HG02759 (cell line): Measurements from ENCODE around the gene TGM6.
A peak's percentile ranks its signal among the peaks of the same experiment; 100 is the strongest.

Source experiments
- ATAC-seq: cut with Tn5 transposase; IDR thresholded peaks from one replicate; pipeline ENCODE4 v1.9.1; 2021; ENCODE audit warnings: mild to moderate bottlenecking, moderate library complexity; ENCODE audit not compliant: unreplicated experiment

The TGM6 gene

DNA sequence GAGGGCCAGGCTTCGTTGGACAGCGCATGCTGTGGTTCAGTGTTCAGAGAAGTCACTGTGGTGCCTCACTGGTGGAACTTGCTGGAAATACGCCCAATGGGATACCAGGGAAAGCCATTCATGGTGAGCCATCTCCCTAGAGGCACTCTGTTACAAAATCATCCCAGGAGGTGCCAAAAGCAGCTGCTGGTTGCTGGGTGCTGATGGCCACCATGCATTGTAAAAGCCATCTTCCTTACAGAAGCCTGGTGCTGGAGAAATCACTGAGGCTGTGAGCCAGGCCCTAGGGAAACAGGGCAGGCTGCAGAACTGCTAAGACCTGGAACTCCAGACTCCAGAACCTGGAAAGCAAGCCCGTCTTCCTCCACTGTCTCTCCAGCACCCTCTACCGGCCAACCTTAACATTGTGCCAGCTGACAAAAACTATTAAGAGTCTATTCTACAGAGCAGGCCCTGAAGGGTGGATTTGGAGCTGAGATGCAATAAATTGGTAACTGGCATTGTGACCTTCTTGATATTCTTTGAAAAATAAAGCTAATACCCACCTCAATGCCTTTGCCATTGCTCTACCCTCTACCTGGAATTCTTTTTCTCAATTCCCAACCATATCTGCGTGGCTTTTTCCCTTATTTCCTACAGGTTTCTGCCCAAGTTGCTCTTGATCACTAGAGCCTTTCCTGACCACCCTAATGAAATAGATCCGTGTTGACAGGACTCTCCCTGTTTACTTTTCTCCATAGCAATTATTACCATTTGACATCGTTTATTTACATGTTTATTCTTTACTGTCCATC, 71.4 kb downstream of the TGM6 start:
- no peak for ATAC-seq

DNA sequence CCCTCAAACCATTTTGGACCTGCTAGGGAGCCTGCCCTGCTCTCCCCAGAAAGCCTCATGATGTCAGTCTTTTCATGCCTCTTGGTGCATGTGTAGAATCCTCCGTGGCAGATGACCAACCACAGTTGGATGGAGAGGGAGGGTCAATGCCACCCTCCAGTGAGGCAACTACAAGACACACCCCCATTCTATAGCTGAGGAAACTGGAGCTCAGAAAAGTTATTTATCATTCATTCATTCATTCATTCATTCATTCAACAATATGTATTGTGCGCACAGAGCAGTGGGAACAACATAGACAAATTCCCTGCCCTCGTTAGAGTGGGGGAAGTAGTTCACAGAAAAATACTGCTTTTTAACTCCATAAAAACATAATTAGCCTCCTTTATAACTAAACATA, 73.1 kb downstream of the TGM6 start:
- no peak for ATAC-seq

DNA sequence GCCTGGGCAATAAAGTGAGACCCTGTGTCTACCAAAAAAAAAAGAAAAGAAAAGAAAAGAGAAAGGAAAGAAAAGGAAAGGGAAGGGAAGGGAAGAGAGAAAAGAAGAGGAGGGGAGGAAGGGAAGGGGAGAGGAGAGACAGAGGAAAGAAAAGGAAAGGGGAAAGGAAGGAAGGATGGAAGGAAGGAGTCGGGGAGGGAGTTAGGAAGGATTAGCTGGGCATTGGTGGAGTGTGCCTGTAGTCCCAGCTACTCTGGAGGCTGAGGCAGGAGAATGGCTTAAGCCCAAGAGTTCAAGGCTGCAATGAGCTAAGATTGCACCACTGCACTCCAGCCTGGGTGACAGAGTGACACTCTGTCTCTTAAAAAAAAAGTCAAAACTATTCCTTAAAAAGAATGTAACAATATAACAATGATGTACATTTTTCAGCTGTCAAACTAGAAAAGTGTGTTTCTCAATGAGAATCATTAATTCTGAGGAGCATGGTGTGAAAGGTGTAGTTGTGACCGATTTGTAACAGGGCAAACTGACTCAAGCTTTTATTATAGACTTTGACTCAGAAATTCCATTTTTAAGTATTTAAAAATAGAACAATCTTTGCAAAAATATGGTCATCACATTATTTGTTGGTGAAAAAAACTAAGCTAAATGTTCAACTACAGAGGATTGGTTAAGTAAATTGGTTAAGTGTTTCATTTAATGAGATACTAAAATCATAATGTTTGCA, 75.2 kb downstream of the TGM6 start:
- no peak for ATAC-seq

DNA sequence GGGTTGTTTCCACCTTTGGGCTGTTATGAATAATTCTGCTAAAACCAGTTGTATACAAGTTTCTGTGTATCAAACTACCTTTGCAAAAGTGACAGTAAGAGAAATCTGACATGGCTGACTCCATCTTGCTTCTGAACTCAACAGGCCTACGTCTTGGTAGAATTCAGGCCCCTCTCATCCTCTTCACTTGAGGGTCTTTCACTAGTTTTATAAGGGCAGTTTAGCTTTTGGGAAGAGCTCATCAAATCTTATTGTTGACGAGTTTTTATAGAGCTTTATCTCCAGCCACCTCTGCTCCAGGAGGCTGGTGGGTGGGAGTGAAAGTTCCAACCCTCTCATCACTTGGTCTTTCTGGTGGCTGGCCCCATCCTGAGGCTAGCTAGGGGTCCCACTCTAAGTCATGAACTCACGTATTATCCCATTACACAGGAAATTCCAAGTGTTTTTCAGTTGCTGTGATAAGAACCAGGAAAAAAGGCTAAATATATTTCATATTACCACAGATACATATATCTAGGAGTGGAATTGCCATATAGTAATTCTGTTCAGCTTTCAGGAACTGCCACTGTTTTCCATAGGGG, 78.3 kb downstream of the TGM6 start:
- no peak for ATAC-seq

DNA sequence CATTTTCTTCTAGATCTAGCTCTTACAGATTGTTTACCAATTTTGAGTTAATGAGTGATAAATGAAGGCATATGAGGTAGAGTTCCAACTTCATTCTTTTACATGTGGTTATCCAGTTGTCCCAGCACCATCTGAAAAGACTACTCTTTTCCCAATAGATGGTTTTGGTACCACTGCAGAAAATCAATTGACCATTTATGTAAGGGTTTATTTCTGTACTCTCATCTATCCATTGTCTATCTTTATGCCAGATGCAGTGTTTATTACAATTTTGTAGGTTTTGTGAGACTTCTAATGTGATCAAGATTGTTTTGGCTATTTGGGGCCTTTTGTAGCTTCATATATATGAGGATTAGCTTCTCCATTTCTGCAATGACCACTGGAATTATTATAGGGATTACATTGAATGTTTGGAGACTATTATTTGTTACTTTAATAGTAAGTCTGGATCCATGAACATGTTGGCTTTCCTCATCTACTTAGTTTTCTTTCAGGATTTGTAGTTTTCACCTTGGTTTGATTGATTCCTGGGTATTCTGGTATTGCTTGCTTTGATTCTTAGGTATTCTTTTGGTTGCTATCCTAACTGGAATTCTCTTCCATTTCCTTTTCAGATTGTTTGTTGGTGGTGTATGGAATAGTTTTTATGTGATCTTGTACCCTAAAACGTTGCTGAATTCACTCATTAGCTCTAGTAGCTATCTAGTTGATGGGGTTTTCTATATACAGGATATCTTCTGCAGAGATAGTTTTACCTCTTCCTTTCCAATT, 79.5 kb downstream of the TGM6 start:
- no peak for ATAC-seq

DNA sequence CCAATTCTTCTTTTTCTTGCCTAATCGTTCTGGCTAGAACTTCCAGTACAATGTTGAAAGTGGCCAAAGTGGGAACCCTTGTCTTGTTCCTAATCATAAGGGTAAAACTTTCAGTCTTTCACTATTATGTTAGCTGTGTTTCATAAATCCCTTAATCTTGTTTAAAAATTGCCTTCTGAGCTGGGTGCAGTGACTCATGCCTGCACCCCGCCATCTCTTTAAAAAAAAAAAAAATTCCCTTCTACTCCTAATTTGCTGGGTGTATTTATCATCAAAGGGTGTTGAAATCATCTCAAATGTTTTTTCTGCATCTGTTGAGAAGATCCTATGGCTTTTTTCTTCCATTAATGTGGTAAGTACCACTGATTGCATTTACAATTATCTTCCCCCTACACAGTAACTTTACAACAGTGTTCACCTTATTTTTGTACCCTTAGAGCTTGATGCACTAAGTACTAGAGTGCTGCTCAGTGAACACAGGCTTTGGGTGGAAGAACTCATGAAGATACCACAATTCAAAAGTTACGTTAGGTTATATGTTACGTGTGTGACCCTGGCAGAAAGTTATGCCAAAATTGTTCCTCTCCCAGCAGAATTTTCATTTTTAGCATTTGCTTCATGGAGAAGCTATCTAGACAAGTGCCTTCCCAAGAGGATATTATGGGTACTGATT, 80.2 kb downstream of the TGM6 start:
- no peak for ATAC-seq

DNA sequence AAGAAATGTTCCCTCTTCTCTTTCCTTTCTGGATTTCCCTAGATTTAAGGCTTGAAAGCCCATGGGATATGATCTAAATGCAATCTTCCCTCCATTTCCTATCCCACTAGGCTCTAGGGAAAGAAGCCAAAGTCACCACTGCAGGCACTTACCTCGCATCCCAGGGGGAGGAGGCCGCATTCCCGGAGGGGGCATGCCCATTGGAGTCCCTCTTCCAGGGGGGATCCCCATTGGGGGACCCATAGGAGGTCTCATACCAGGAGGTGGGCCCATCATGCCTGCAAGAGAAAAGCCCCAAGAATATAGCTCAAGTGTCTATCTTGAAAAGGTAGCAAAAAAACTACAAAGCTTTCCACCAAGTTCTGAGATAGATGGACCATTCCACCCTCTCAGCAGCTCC, 81.8 kb downstream of the TGM6 start:
- no peak for ATAC-seq

DNA sequence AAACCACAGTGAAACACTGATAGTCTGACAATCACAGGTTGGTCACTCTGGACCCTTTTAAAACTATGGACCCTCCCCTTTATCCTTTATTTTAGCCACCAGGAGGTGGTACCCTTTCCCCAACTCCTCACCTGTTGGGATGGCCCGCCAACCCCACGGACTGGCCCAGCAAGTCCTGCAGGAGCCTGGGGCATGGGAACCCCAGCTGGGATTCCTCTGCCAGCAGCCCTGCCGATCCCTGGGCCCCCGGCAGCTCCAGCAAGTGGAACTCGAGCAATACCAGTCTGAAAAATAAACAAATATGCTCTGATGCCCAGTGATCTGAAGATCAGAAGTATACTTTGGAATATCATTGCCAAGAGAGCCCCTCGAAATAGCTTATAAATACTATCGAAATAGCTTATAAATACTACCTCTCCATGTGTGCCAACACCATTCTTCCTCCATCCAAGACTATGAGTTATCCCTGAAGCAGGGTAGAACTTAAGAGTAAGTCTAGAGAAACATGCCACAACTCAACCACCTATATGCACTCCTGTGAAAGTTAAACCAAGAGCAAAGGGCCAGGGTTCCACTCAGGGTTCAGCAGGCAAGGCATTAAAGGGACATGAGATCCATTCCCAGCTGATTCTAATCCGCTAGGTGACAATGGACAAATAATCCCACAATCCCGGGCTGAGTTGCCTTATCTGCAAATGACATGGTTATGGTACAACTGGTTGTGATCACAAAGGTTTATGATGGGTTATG, 83.1 kb downstream of the TGM6 start:
- ATAC-seq = no peak

DNA sequence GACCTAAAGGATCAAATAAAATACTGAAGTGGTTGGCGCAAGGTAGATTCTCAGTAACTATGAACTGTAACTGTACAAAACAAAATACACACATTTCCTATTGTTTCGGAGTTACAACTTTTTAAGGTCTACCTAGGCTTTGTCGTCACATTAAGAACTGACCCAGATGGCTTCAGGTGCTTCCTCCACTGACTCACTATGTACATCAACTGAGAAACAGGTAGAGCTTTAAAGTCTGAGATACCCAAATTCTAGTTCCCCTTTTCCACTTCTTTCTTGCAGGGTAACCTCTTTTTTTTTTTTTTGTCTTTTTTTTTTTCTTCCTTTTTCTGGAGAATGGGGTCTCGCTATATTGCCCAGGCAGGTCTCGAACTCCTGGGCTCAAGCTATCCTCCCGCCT, 84.4 kb downstream of the TGM6 start:
- ATAC-seq = no peak

DNA sequence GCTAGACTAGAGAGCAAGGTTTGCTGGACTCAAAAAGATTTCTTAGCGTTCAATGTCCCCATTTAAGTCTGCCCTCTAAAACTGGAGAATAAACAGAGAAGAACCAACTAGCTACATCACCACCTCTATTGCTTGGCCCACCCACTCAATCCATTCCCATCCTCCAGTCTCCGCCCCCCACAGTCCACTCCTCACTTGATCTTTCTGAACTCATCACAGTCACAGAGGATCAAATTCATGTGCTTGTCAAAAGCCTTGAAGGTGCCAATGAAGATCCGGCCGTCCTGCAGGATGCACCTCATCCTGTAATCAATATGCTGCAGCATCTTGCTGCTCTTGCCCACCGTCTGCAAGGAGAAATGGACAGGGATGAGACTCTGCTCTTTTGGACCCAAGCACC, 86.7 kb downstream of the TGM6 start:
- no peak for ATAC-seq

DNA sequence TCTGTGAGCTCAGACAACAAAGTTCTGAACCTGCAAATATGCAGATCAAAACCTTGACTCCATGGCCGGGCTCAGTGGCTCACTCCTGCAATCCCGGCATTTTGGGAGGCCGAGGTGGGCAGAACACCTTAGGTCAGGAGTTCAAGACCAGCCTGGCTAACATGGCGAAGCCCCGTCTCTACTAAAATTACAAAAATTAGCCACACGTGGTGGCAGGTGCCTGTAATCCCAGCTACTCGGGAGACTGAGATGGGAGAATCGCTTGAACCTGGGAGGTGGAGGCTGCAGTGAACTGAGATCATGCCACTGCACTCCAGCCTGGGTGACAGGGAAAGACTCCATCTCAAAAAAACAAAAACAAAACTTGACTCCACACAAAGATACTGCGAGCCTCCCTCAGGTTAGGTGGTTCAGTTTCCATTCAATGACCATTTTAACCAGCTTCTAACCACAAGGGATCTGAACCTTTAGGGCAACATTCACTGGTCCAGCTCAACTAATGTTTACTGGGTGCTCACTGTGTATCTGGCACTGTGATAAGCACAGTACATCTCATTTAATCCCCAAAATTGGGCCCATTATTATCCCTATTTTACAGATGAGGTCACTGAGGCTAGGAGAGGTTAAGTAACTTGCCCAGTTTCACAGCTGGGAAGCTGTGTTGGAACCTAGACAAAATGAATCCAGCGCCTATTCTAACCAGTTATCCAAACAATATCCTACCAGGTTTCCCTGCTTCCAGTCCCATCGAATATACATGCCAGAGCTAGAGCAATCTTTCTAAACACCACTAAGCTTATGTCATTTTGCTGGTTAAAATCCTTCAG, 88.1 kb downstream of the TGM6 start:
- ATAC-seq = no peak

DNA sequence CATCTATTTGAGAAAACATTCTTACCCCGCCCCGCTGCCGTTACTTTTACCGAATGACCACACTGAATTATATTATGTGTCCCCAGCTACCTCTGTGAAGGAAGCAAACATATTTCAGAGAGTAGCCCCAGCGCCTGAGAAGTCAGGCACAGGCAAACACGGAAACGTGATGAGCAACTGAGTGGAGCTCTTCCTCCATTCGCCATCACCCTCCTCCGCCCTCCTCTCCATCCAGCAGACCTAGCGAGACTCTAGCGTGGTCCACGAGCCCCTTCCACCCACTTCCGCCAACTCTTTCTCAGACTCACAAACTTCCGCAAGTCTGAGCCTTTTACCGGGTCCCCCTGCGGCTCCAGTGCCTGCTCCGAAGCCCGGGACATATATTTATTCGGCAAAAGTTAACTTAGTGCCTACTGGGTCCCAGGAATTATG, 89.3 kb downstream of the TGM6 start:
- ATAC-seq = peak; percentile 25

DNA sequence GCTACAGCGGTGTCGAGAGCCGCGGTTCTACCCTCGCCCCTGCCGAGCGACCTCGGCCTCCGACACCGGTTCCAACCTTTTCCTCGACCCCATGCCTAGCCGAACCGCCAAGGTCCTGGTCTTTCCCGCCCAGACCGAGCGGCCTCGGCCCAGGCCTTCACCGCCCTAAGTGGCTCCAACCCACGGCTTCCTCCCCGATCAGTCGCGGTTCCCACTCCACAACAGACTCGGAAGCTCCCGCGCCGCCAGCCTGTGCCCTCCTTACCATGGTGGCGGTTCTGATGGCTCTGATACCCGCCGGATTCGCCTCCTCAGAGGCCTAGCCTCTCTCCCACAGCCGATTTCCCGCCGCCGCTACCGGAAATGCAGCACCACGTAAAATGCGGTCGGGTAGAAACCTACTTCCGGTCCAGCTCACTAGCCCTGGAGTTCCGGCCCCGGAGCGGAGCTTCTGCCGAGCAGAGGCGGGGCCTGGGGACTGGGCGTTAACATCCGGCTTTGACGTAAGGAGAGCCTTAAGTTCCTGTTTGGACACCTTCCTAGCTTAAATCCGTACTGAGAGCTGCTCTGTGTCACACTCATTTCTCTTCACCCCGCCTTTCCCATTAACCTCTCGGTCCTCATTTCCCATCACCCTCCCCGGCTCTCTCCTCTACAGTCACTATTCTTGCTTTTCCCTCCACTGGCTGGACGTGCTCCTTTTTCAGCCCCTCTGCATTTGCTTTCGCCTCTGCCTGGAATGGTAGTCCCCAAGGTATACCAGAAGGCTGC, 89.9 kb downstream of the TGM6 start, which contains the start of gene SNRPB:
SNRPB (minus strand) TSS at position 367 of the 771 bp plus-strand sequence; CDS start at position 268, 99 bp downstream.
- ATAC-seq = peak; percentile 97

DNA sequence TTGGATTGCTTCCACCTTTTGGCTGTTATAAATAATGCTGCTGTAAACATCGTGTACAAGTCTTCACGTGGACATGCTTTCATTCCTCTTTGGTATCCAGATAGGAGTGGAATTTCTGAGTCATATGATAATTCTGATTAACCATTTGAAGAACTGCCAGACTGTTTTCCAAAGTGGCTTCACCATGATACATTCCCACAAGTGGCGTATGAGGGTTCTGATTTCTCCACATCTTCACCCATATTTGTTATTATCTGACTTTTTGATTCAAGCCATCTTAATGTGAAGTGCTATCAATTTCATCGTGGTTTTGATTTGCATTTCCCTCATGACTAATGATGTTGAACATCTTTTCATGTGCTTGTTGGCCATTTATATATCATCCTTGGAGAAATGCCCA, 92.8 kb downstream of the TGM6 start:
- ATAC-seq = no peak

DNA sequence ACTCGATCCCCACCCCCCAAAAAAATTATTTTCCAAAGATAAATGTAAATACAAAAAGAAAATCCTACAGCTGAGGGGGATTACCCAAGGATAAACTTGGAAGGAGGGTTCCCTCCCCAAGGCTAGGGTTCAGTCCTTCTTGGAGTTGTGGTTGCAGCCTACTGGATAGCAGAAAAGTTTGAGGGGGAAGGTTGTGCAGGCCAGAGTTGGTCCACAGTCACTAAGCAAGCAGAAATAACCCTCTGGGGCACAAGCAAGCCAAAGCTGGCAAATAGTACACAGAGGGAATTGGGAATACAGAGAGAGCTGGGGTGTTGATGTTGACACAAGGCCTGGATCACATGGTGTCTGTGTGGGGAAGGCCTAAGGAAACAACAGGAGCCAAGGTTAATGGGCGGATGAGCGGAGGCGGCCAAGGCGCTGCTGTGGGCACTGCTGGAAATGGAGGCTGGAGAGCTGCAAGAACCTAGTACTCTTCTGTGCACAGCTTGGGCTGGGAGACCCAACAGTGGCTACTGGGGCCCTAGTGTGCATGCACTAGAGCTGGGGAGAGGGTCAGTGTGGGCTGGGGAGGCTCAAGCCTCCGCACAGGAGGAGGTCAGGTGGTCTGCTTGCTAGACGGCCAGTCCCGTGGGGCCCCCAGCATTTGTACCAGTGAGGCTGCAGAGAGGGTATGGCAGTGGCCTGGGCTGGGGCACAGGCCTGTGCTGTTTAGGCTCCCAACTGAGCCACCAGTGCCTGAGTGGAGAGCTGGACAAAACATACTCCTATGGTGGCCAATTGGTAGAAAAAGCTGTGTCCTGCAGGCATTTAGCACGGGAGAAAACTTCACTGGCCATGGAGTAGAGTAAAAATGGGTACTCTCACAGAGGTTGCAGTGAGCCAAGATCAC, 95.4 kb downstream of the TGM6 start:
- ATAC-seq = no peak

DNA sequence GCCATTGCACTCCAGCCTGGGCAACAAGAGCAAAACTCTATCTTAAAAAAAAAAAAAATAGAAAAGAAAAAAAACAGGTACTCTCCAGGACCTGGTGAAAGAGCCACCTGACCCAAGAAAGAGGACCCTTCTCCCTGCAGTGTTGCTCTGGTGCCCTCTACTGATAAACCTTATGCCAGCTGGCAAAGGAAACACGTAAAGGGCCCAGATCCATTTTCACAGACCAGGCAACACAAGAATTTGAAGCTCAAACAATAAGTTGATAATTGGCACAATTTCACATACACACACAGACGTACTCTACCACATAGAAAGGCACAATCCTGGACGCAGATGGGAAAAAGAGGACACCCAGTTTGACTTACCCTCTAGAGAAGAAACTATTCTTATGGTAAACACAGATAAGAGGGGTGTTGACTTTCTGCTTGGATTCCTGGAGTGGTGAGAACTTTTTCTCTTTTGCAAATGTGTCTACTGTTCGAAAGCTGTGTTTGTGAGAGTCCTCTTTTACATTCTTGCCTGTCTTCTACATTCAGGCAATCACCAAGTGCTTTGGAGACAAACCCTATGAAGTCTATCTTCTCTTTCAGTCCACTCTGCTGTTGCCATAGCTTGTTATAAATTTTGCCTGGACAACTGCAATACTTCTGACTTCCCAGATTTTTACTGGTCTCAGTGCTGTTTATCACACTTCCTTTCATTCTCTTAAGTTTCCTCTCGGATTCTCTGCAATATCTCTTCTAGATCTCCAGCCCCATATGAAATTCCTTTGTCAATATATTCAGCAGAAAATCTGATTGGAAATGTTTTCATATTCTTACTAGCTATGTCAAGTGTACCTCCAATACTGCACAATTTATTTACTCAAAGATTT, 96.3 kb downstream of the TGM6 start:
- no peak for ATAC-seq
